ENCODE data around the gene KANSL3. TPM values are rescaled to one million over a fixed set of nuclear protein-coding genes. Genes with fewer than 3 reads are reported as not detected.
A peak's percentile ranks its signal among the peaks of the same experiment; 100 is the strongest.

KANSL3 gene
- total and polyA plus RNA-seq, 2 experiments from 2014 or later, result 8.9 to 31.4 TPM

- no peak for TF ChIP-seq ETS1 (IDR thresholded peaks at IDR 0.05)
- TF ChIP-seq ZNF114 (CRISPR knock-in tag; IDR thresholded peaks at IDR 0.05), result no peak
- TF ChIP-seq JUNB (IDR thresholded peaks at IDR 0.05; ENCODE audit: unreplicated experiment), result no peak
- TF ChIP-seq, protein P1, sequence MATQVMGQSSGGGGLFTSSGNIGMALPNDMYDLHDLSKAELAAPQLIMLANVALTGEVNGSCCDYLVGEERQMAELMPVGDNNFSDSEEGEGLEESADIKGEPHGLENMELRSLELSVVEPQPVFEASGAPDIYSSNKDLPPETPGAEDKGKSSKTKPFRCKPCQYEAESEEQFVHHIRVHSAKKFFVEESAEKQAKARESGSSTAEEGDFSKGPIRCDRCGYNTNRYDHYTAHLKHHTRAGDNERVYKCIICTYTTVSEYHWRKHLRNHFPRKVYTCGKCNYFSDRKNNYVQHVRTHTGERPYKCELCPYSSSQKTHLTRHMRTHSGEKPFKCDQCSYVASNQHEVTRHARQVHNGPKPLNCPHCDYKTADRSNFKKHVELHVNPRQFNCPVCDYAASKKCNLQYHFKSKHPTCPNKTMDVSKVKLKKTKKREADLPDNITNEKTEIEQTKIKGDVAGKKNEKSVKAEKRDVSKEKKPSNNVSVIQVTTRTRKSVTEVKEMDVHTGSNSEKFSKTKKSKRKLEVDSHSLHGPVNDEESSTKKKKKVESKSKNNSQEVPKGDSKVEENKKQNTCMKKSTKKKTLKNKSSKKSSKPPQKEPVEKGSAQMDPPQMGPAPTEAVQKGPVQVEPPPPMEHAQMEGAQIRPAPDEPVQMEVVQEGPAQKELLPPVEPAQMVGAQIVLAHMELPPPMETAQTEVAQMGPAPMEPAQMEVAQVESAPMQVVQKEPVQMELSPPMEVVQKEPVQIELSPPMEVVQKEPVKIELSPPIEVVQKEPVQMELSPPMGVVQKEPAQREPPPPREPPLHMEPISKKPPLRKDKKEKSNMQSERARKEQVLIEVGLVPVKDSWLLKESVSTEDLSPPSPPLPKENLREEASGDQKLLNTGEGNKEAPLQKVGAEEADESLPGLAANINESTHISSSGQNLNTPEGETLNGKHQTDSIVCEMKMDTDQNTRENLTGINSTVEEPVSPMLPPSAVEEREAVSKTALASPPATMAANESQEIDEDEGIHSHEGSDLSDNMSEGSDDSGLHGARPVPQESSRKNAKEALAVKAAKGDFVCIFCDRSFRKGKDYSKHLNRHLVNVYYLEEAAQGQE (IDR thresholded peaks at IDR 0.05; ENCODE audit: unreplicated experiment), result no peak
Measured at GRCh38 chr2:96637385-96638143, 548 bp downstream of the KANSL3 start (continued).

- H3K27me3 ChIP-seq (ENCODE audit: insufficient read depth), result no peaks in the 10 kb centered on the region
- no peak for TF ChIP-seq ZNF114 (CRISPR knock-in tag; IDR thresholded peaks at IDR 0.05)
- TF ChIP-seq, protein P1 (IDR thresholded peaks at IDR 0.05; ENCODE audit: unreplicated experiment), result no peak
- no peak for TF ChIP-seq EZH2 (IDR thresholded peaks at IDR 0.05; ENCODE audit: low read depth, unreplicated experiment)
- TF ChIP-seq, protein P2, sequence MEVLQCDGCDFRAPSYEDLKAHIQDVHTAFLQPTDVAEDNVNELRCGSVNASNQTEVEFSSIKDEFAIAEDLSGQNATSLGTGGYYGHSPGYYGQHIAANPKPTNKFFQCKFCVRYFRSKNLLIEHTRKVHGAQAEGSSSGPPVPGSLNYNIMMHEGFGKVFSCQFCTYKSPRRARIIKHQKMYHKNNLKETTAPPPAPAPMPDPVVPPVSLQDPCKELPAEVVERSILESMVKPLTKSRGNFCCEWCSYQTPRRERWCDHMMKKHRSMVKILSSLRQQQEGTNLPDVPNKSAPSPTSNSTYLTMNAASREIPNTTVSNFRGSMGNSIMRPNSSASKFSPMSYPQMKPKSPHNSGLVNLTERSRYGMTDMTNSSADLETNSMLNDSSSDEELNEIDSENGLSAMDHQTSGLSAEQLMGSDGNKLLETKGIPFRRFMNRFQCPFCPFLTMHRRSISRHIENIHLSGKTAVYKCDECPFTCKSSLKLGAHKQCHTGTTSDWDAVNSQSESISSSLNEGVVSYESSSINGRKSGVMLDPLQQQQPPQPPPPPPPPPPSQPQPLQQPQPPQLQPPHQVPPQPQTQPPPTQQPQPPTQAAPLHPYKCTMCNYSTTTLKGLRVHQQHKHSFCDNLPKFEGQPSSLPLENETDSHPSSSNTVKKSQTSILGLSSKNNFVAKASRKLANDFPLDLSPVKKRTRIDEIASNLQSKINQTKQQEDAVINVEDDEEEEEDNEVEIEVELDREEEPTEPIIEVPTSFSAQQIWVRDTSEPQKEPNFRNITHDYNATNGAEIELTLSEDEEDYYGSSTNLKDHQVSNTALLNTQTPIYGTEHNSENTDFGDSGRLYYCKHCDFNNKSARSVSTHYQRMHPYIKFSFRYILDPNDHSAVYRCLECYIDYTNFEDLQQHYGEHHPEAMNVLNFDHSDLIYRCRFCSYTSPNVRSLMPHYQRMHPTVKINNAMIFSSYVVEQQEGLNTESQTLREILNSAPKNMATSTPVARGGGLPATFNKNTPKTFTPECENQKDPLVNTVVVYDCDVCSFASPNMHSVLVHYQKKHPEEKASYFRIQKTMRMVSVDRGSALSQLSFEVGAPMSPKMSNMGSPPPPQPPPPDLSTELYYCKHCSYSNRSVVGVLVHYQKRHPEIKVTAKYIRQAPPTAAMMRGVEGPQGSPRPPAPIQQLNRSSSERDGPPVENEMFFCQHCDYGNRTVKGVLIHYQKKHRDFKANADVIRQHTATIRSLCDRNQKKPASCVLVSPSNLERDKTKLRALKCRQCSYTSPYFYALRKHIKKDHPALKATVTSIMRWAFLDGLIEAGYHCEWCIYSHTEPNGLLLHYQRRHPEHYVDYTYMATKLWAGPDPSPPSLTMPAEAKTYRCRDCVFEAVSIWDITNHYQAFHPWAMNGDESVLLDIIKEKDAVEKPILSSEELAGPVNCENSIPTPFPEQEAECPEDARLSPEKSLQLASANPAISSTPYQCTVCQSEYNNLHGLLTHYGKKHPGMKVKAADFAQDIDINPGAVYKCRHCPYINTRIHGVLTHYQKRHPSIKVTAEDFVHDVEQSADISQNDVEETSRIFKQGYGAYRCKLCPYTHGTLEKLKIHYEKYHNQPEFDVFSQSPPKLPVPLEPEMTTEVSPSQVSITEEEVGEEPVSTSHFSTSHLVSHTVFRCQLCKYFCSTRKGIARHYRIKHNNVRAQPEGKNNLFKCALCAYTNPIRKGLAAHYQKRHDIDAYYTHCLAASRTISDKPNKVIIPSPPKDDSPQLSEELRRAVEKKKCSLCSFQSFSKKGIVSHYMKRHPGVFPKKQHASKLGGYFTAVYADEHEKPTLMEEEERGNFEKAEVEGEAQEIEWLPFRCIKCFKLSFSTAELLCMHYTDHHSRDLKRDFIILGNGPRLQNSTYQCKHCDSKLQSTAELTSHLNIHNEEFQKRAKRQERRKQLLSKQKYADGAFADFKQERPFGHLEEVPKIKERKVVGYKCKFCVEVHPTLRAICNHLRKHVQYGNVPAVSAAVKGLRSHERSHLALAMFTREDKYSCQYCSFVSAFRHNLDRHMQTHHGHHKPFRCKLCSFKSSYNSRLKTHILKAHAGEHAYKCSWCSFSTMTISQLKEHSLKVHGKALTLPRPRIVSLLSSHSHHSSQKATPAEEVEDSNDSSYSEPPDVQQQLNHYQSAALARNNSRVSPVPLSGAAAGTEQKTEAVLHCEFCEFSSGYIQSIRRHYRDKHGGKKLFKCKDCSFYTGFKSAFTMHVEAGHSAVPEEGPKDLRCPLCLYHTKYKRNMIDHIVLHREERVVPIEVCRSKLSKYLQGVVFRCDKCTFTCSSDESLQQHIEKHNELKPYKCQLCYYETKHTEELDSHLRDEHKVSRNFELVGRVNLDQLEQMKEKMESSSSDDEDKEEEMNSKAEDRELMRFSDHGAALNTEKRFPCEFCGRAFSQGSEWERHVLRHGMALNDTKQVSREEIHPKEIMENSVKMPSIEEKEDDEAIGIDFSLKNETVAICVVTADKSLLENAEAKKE (CRISPR knock-in tag; IDR thresholded peaks at IDR 0.05), result no peak
- H3K4me3 ChIP-seq, result peak overlapping the region; percentile 89
- no peaks in the 10 kb centered on the region for H3F3A ChIP-seq (replicated peaks; ENCODE audit: low read depth)
- no peak overlapping the region for H3K27ac Mint-ChIP-seq
- H4K20me1 ChIP-seq (replicated peaks; ENCODE audit: insufficient read depth), result peaks cover 20% of the 10 kb centered on the region
- peaks cover 9% of the 10 kb centered on the region for H3K27me3 Mint-ChIP-seq (ENCODE audit: insufficient read depth, low read depth, poor library complexity)
- no peaks in the 10 kb centered on the region; the same call in 1 of the 2 replicates for H3K4me1 ChIP-seq (ENCODE audit: insufficient read depth)
- H3K4me1 Mint-ChIP-seq, result peaks cover 10% of the 10 kb centered on the region
- H3K27ac ChIP-seq (ENCODE audit: low read depth), result no peak overlapping the region
- no peak overlapping the region for H2AFZ ChIP-seq
- no peak for ATAC-seq
- H3K4me2 ChIP-seq, result peak overlapping the region; percentile 99
- H3K4me3 Mint-ChIP-seq, result peak overlapping the region; percentile 93
- no peak for DNase-seq (ENCODE audit: low spot score)
- H3K36me3 Mint-ChIP-seq (ENCODE audit: low read depth), result peaks cover 18% of the 10 kb centered on the region
- H3K9me3 Mint-ChIP-seq, result no peaks in the 10 kb centered on the region
- H3K9me2 ChIP-seq (ENCODE audit: insufficient read depth), result no peaks in the 10 kb centered on the region
- H3K36me3 ChIP-seq (ENCODE audit: insufficient read depth), result no peaks in the 10 kb centered on the region; the same call in 1 of the 2 replicates
- peaks cover 53% of the 10 kb centered on the region for H3K79me2 ChIP-seq (replicated peaks; ENCODE audit: insufficient read depth)
Measured at GRCh38 chr2:96636551-96637171, 1.5 kb downstream of the KANSL3 start.
